Transverse colon (tissue), 3 donors: ENCODE results near the gene GNAT3.

ENCODE experiments used
- CTCF ChIP-seq, 5 experiments: fragments of 200-600 bp in 3 of 5; fragments of 450-650 bp in 2 of 5; sonication (generic) in 3 of 5; IDR thresholded peaks; 1 replicate in 2 of 5; 2 replicates in 3 of 5; pipeline ENCODE4 v1.5.1; 2016 to 2017; ENCODE audit warnings: antibody characterized with exemption in 5 of 5, inconsistent platforms in 3 of 5, mild to moderate bottlenecking in 2 of 5, moderate library complexity in 1 of 5
- EP300 ChIP-seq: sonication (generic); formaldehyde crosslinking; IDR thresholded peaks from one replicate; pipeline ENCODE4 v1.6.1; 2017; ENCODE audit warnings: antibody characterized with exemption, low read depth
- POLR2A ChIP-seq: fragments of 450-650 bp; IDR thresholded peaks from one replicate; pipeline ENCODE4 v1.6.1; 2016; ENCODE audit warnings: antibody characterized with exemption, mild to moderate bottlenecking, moderate library complexity

- TF ChIP-seq CTCF (IDR thresholded peaks at IDR 0.05) (no peak), POLR2A (no peak), EP300 (no peak)
Observed at GRCh38 chr7:80526472-80526871, 14.6 kb upstream of the GNAT3 start.
